K562 treated with DMSO at 1 percent for 48 hours (cell line): ENCODE measurements around the gene OSBP2. TPM values are rescaled to one million over a fixed set of nuclear protein-coding genes. Genes with fewer than 3 reads are reported as not detected.

Experiments used
- total RNA-seq: library from RNA; unstranded; fragments of 300-600 nt; gene quantifications from 2 replicates; pipeline ENCODE4 v1.2.3, GENCODE V29; 2022; ENCODE audit warnings: low replicate concordance; ENCODE audit errors: extremely low read depth

Gene OSBP2, protein sequence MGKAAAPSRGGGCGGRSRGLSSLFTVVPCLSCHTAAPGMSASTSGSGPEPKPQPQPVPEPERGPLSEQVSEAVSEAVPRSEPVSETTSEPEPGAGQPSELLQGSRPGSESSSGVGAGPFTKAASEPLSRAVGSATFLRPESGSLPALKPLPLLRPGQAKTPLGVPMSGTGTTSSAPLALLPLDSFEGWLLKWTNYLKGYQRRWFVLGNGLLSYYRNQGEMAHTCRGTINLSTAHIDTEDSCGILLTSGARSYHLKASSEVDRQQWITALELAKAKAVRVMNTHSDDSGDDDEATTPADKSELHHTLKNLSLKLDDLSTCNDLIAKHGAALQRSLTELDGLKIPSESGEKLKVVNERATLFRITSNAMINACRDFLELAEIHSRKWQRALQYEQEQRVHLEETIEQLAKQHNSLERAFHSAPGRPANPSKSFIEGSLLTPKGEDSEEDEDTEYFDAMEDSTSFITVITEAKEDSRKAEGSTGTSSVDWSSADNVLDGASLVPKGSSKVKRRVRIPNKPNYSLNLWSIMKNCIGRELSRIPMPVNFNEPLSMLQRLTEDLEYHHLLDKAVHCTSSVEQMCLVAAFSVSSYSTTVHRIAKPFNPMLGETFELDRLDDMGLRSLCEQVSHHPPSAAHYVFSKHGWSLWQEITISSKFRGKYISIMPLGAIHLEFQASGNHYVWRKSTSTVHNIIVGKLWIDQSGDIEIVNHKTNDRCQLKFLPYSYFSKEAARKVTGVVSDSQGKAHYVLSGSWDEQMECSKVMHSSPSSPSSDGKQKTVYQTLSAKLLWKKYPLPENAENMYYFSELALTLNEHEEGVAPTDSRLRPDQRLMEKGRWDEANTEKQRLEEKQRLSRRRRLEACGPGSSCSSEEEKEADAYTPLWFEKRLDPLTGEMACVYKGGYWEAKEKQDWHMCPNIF
- not detected in 2 replicates for total RNA-seq

GRCh38 chr22:30694640-30695350, at the start of gene OSBP2:
TSS of gene OSBP2 (plus strand) at chr22:30694874. CDS start at chr22:30694910, 36 bp downstream.

DNA sequence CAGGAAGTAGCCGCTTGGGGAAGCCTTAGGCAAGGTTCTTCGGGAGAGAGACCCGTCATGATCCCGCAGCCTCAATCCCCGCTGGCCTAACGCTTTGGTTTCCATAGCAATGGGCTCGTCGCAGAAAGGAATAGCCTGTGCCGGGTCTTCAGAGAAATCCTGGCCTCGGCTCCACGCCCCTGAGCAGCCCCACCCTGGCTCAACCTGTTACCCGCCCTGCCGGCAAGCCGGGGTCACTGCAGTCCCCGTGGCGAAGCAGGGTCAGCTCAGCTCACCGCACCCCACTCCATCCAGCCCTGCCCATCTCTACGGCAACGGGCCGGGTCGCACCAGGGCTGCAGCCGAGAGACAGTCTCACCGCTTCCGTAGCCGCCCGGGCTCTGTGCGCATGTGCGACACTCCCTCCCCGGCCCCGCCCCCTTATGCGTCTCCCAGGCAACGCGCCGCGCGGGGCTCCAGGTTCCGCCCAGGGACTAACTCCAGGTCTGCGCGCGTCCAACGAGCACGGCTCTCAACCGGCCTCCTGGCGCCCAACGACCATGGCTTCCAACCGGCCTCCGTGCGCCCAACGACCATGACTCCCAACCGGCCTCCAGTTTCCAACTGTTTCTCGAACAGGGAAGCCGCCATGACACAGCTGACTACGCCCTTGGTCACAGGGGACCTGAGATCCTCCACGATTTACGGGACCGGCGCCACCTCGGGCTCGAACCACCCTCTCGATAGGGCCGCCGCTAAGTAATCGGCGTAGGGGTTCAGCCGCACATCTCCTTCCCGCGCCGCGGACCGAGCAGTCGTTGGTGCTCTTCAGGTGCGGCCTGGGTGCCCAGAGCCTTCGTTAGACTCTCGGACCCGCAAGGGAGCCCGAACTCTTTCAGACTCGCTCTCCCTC, 26.9 kb upstream of the OSBP2 start, which contains the start of gene DUSP18:
Gene DUSP18 (minus strand): TSS at position 382 of the 892 bp plus-strand sequence. CDS start 3,872 bp downstream, outside the sequence.

Other genes with a start within 250 kb of the OSBP2 start
- gene SEC14L3, start 222.9 kb upstream of the OSBP2 start, total RNA-seq: not detected in 2 replicates
- gene SEC14L4, start 189.2 kb upstream of the OSBP2 start, total RNA-seq: not detected in 2 replicates
- not detected in 2 replicates for gene SEC14L6, start 148.1 kb upstream of the OSBP2 start, total RNA-seq
- gene GAL3ST1, start 120.2 kb upstream of the OSBP2 start, total RNA-seq: not detected in 2 replicates
- not detected in 2 replicates for gene PES1, start 103.0 kb upstream of the OSBP2 start, total RNA-seq
- not detected in 2 replicates for gene TCN2, start 87.7 kb upstream of the OSBP2 start, total RNA-seq
- not detected in 2 replicates for gene SLC35E4, start 59.1 kb upstream of the OSBP2 start, total RNA-seq
- not detected in 2 replicates for gene DUSP18, start 27.0 kb upstream of the OSBP2 start, total RNA-seq